Measurements from ENCODE around the gene MYO3B. TPM values are rescaled to one million over a fixed set of nuclear protein-coding genes. Genes with fewer than 3 reads are reported as not detected.

The MYO3B gene
- polyA plus RNA-seq, 1 donor (not counting 4 experiments of a cell fraction or from before 2014, with no cell fraction given) = 4.4 TPM

GRCh38 chr2:170477630-170478029 lies 299.7 kb downstream of the MYO3B start:
- no peaks in the 10 kb centered on the region for H3K36me3 ChIP-seq (ENCODE audit: control insufficient read depth in 2 of 2, extremely low read depth in 1 of 2, insufficient read depth in 2 of 2, low read length in 2 of 2)
- no peak overlapping the region for H3K9ac ChIP-seq (ENCODE audit: control insufficient read depth, extremely low read depth, insufficient read depth, low read length)
- H4K20me1 ChIP-seq (ENCODE audit: control insufficient read depth, extremely low read depth, insufficient read depth, low read length) = no peaks in the 10 kb centered on the region
- no peaks in the 10 kb centered on the region for H3K27me3 ChIP-seq (ENCODE audit: control insufficient read depth, extremely low read depth, insufficient read depth, low read length)
- no peaks in the 10 kb centered on the region for H3K9me3 ChIP-seq (ENCODE audit: control insufficient read depth, low read depth, low read length)
- FAIRE-seq (no peak), DNase-seq (ENCODE audit: low read depth, low spot score) (no peak)
- no peak overlapping the region for H3K4me2 ChIP-seq (ENCODE audit: control insufficient read depth, extremely low read depth, insufficient read depth, low read depth, low read length)
- no peaks in the 10 kb centered on the region for H3K79me2 ChIP-seq (ENCODE audit: control insufficient read depth, insufficient read depth, low read length)
- H3K27ac ChIP-seq (ENCODE audit: control insufficient read depth, insufficient read depth, low read length) = no peak overlapping the region
- dilution Hi-C loops (cut with MboI; ENCODE audit: extremely low pct_ligation_motif_present, low sequenced_read_pairs) = no loop called here
- H3K4me1 ChIP-seq (ENCODE audit: control insufficient read depth, extremely low read depth, insufficient read depth, low read length) = no peaks in the 10 kb centered on the region
- TF ChIP-seq EZH2 (IDR thresholded peaks at IDR 0.05; ENCODE audit: low read length) = no peak
- no peak for TF ChIP-seq CTCF (optimal IDR thresholded peaks at IDR 0.05 in 1 of 3, IDR thresholded peaks at IDR 0.05 in 1 of 3, conservative IDR thresholded peaks at IDR 0.05 in 1 of 3; ENCODE audit: extremely low read depth in 1 of 3, insufficient read depth in 2 of 3, low read length in 3 of 3)
- H3K4me3 ChIP-seq (ENCODE audit: control insufficient read depth in 2 of 3, extremely low read depth in 1 of 3, insufficient read depth in 2 of 3, low read depth in 1 of 3, low read length in 3 of 3) = no peak overlapping the region
- H2AFZ ChIP-seq (ENCODE audit: control insufficient read depth, low read length) = no peak overlapping the region
- H3K9me1 ChIP-seq (ENCODE audit: control insufficient read depth, extremely low read depth, insufficient read depth, low read length) = no peaks in the 10 kb centered on the region

- H3K4me2 ChIP-seq (ENCODE audit: control insufficient read depth, extremely low read depth, insufficient read depth, low read depth, low read length) = no peak overlapping the region
- dilution Hi-C loops (cut with MboI; ENCODE audit: extremely low pct_ligation_motif_present, low sequenced_read_pairs) = no loop called here
- H3K27me3 ChIP-seq (ENCODE audit: control insufficient read depth, extremely low read depth, insufficient read depth, low read length) = no peaks in the 10 kb centered on the region
- H3K4me1 ChIP-seq (ENCODE audit: control insufficient read depth, extremely low read depth, insufficient read depth, low read length) = no peaks in the 10 kb centered on the region
- no peaks in the 10 kb centered on the region for H3K36me3 ChIP-seq (ENCODE audit: control insufficient read depth in 2 of 2, extremely low read depth in 1 of 2, insufficient read depth in 2 of 2, low read length in 2 of 2)
- no peak overlapping the region for H3K4me3 ChIP-seq (ENCODE audit: control insufficient read depth in 2 of 3, extremely low read depth in 1 of 3, insufficient read depth in 2 of 3, low read depth in 1 of 3, low read length in 3 of 3)
- no peak for FAIRE-seq
- no peaks in the 10 kb centered on the region for H3K79me2 ChIP-seq (ENCODE audit: control insufficient read depth, insufficient read depth, low read length)
- H2AFZ ChIP-seq (ENCODE audit: control insufficient read depth, low read length) = no peak overlapping the region
- H3K27ac ChIP-seq (ENCODE audit: control insufficient read depth, insufficient read depth, low read length) = no peak overlapping the region
- H3K9me1 ChIP-seq (ENCODE audit: control insufficient read depth, extremely low read depth, insufficient read depth, low read length) = no peaks in the 10 kb centered on the region
- no peak for DNase-seq (ENCODE audit: low read depth, low spot score)
- H3K9ac ChIP-seq (ENCODE audit: control insufficient read depth, extremely low read depth, insufficient read depth, low read length) = no peak overlapping the region
- no peaks in the 10 kb centered on the region for H3K9me3 ChIP-seq (ENCODE audit: control insufficient read depth, low read depth, low read length)
- H4K20me1 ChIP-seq (ENCODE audit: control insufficient read depth, extremely low read depth, insufficient read depth, low read length) = no peaks in the 10 kb centered on the region
- no peak for TF ChIP-seq EZH2 (IDR thresholded peaks at IDR 0.05; ENCODE audit: low read length)
- no peak for TF ChIP-seq CTCF (optimal IDR thresholded peaks at IDR 0.05 in 1 of 3, IDR thresholded peaks at IDR 0.05 in 1 of 3, conservative IDR thresholded peaks at IDR 0.05 in 1 of 3; ENCODE audit: extremely low read depth in 1 of 3, insufficient read depth in 2 of 3, low read length in 3 of 3)
These were observed 303.3 kb downstream of the MYO3B start for GRCh38 chr2:170481201-170481600.
